ENCODE measurements around the gene RBM23.

The RBM23 gene

DNA sequence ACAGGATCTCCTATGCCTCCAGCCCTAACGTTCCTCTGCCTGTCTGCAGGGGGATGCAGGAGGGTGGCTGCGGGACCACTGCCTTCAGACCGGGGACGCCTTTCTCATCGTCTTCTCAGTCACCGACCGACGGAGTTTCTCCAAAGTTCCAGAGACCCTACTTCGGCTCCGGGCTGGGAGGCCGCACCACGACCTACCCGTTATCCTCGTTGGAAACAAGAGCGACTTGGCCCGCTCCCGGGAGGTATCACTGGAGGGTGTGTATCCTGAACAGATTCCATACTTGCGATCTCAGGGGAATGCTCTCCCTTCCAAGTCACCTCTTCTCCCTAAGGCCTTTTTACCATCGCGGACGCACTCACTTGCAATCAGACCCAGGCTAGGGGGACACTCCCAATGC, 33.0 kb downstream of the RBM23 start:
- no peak for DNase-seq

- DNase-seq: no peak
Measured at GRCh38 chr14:22884738-22885523, 34.0 kb downstream of the RBM23 start.

DNA sequence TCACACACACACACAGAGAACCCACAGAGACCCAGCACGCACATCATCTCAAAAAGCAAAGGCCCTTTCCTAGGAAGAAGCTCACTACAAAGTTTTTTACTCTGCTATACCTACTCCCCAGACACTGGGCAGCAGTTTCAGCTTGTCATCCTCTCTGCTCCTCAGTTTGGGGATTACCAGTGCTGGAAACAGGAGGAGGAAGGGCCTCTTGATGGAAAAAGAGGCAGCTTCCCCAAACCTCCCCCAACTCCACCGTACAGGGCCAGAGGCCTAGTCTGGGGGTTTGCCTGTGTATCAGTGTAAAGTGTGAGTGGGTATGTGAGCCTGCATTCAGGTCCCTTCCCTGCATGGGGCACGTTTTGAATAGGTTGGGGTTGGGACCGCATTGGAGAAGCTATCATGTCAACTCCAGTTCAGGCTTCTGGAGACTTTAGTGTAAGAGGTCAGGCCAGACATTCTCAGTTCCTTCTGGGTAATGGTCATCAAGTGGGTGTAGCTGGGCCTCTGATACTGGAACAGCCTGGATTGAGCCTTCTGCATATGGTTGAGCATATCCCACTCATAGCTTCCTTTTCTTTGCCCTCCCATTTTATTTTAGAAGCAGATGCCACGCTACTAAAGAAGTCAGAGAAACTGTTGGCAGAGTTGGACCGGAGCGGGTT, 34.7 kb downstream of the RBM23 start:
- no peak for DNase-seq

GRCh38 chr14:22883173-22883976, 35.6 kb downstream of the RBM23 start, which contains the start of gene REM2:
TSS of gene REM2 (plus strand) at chr14:22883222. CDS start at chr14:22883288, 66 bp downstream.
- no peak for DNase-seq

- peak; percentile 3 for DNase-seq
Measured at GRCh38 chr14:22882529-22883172, 36.3 kb downstream of the RBM23 start.

DNA sequence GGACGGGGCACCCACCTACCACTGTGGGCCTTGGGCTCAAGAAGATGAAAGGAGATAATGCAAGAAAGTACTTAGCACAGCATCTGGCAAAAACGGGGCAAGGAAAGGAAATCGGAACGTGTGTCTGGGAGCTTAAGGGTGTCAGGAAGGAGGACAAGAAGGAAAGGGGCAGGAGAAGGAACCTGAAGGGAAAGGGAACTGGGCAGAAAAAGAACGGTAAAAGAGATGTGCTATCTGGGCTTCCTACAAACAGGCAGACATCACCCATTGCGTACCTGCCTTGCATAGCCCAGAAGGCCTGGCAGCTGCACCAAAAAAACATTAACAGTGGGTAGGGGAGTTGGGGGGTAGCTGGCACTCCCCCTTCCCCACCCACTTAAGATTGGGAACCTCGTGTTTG, 36.9 kb downstream of the RBM23 start:
- no peak for DNase-seq

- DNase-seq: no peak
Measured at GRCh38 chr14:22878271-22879246, 40.4 kb downstream of the RBM23 start.

DNA sequence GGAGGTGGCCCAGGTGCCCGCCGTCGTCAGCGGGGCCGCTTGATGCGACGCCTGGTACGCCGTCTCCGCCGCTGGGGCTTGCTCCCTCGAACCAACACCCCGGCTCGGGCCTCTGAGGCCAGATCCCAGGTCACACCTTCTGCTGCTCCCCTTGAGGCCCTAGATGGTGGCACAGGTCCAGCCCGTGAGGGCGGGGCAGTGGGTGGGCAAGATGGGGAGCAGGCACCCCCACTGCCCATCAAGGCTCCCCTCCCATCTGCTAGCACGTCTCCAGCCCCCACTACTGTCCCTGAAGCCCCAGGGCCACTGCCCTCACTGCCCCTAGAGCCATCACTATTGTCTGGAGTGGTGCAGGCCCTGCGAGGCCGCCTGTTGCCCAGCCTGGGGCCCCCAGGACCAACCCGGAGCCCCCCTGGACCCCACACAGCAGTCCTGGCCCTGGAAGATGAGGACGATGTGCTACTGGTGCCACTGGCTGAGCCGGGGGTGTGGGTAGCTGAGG, 41.9 kb downstream of the RBM23 start:
- DNase-seq: no peak

- DNase-seq: no peak
Measured at GRCh38 chr14:22875748-22876319, 43.1 kb downstream of the RBM23 start.

DNA sequence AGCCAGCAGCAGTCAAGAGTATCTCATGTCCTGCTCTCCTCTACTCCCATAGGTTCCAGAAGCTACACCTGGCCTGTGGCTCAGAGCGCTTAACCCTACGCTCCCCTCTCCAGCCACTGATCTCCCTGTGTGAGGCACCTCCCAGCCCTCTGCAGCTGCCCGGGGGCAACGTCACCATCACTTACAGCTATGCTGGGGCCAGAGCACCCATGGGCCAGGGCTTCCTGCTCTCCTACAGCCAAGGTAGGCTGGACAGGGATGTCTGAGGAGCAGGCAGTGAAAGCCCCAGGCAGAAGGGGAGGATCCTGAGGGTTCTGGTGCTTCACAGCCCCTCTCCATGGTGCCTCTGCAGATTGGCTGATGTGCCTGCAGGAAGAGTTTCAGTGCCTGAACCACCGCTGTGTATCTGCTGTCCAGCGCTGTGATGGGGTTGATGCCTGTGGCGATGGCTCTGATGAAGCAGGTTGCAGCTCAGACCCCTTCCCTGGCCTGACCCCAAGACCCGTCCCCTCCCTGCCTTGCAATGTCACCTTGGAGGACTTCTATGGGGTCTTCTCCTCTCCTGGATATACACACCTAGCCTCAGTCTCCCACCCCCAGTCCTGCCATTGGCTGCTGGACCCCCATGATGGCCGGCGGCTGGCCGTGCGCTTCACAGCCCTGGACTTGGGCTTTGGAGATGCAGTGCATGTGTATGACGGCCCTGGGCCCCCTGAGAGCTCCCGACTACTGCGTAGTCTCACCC, 43.8 kb downstream of the RBM23 start:
- no peak for DNase-seq

GRCh38 chr14:22872833-22873520, 46.0 kb downstream of the RBM23 start:
- no peak for DNase-seq

- peak; percentile 59 for DNase-seq
Measured at GRCh38 chr14:22872033-22872832, 46.7 kb downstream of the RBM23 start.

- peak; percentile 58 for DNase-seq
Measured at GRCh38 chr14:22871224-22872032, 47.5 kb downstream of the RBM23 start, which contains the start of gene LRP10. TSS of gene LRP10 (plus strand) at chr14:22871740. CDS start at chr14:22872304, 564 bp downstream.

DNA sequence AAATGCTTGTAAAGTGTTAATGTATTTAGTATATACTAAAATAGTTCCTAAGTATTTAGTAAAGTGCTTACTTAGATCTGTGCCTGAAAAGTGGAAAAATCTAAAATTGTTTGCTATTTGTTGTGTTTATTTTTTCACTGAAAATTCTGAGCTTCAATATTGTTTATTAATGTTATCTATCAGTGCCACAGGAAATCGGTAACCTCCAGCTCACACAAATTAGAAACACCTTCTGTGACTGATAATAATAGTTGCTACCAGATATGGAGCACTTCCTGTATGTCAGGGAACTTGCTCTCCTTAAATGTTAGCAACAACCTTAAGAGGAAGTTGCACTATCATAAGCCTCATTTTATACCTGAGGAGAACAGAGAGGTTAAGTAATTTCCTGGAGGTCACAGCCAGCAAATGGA, 48.1 kb downstream of the RBM23 start:
- DNase-seq: no peak

DNA sequence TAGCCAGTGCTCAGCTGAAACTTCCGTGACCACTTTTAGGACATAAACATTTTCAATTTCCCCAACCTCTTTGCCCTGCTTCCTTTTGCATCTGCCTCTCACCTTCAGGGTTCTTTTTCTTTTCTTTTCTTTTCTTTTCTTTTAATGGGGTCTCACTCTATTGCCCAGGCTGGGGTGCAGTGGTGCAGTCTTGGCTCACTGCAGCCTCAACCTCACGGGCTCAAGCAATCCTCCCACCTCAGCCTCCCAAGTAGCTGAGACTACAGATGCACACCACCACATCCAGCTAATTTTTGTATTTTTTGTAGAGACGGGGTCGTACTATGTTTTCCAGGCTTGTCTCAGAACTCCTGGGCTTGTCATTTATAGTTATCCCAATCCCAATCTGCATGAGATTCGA, 52.1 kb downstream of the RBM23 start:
- no peak for DNase-seq

GRCh38 chr14:22865424-22866405, 53.2 kb downstream of the RBM23 start:
- no peak for DNase-seq

DNA sequence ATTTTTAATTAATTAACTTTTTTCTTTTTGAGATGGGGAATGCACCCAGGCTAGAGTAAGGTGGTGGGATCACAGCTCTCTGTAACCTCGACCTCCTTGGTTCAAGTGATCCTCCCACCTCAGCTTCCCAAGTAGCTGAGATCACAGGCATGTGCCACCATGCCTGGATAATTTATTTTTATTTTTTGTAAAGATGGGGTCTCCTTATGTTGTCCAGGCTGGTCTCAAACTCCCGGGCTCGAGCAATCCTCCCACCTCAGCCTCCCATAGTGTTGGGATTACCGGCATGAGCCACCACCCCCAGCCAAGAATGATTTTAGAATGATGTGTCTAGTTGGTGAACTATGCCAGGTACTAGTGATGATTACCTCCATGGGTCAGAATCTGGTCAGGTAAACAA, 54.0 kb downstream of the RBM23 start:
- DNase-seq: no peak

Measured in T1000 (cell line).